ENCODE data around the gene MYO3A.

The MYO3A gene

DNA sequence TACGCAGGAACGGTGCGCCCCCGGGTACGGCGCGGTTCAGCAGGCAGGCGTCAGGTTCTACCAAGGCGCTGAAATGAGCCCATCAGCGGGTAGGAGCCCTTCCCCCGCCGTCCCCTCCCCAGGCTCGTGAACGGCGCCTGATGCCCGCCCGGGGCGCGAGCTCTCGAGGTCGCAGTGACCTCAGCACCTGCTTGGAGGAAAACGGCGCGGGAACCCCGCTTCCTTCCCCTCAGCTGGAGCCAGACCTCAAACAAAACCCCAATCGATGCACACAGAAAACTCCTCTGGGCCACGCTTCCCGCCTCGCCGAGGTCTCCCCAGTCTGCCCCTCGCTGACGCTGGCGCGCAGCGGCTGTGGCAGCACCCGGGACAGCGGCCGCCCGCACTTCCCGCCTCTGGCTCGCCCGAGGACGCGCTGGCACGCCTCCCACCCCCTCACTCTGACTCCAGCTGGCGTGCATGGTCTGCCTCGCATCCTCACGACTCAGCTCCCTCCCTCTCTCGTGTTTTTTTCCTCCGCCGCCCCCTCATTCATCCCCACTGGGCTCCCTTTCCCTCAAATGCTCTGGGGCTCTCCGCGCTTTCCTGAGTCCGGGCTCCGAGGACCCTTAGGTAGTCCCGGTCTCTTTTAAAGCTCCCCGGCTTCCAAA, 282.0 kb downstream of the MYO3A start:
- peaks cover 0 to 37% of the 10 kb centered on the region in 2 donors for H3K4me1 ChIP-seq (ENCODE audit: control insufficient read depth in 1 of 2, insufficient read depth in 2 of 2, low read length in 2 of 2)
- H3K36me3 ChIP-seq (ENCODE audit: control insufficient read depth in 1 of 2, insufficient read depth in 2 of 2, low read length in 2 of 2) = no peaks in the 10 kb centered on the region
- no peaks in the 10 kb centered on the region for H3K9me3 ChIP-seq (ENCODE audit: control insufficient read depth in 1 of 2, low read length in 2 of 2)
- H3K27me3 ChIP-seq (ENCODE audit: low read depth, low read length) = peaks cover 59% of the 10 kb centered on the region
- H3K4me3 ChIP-seq (ENCODE audit: low read depth in 1 of 2, low read length in 2 of 2) = peak overlapping the region in 1 of 2 donors; percentile 52
- no peak overlapping the region for H3K27ac ChIP-seq (ENCODE audit: low read length)

DNA sequence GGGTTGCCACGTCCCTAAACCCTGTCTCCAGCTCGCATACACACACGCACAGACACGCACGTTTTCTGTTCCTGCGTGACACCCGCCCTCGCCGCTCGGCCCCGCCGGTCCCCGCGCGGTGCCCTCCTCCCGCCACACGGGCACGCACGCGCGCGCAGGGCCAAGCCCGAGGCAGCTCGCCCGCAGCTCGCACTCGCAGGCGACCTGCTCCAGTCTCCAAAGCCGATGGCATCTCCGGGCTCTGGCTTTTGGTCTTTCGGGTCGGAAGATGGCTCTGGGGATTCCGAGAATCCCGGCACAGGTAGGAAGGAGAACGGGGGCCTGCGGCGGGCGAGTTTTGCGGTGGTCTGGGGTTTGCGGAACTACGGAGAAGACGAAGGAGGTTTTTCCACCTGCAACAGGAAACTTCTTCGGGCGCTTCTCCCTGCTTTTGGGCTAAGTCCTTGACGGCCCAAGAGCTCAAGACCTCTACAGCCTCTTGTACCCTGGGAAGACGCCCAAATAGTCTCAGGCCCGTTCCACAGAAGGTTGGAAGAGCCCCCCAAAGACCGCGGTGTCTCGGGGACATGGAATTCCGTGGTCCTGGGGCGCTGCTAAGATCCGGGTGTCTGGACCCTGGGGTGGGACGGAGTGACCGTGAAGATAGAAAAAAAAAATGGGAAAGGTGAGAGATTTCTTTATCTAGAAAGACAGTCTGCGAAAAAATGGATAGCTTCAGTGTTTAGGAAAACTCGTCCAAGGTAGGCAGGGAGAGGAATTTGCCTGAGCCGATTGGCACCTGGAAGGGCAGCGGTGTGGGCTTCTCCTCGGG, 282.8 kb downstream of the MYO3A start, which contains the start of gene GAD2:
GAD2 (plus strand) TSS at position 190 of the 811 bp plus-strand sequence; CDS start at position 226, 36 bp downstream.
- Histone ChIP-seq H3K36me3 (ENCODE audit: control insufficient read depth in 1 of 2, insufficient read depth in 2 of 2, low read length in 2 of 2) (no peaks in the 10 kb centered on the region), H3K9me3 (ENCODE audit: control insufficient read depth in 1 of 2, low read length in 2 of 2) (no peaks in the 10 kb centered on the region), H3K27me3 (ENCODE audit: low read depth, low read length) (peaks cover 58% of the 10 kb centered on the region), H3K4me1 (ENCODE audit: control insufficient read depth in 1 of 2, insufficient read depth in 2 of 2, low read length in 2 of 2) (peaks cover 0 to 37% of the 10 kb centered on the region in 2 donors), H3K27ac (ENCODE audit: low read length) (no peak within 1 kb of the TSS), H3K4me3 (ENCODE audit: low read depth in 1 of 2, low read length in 2 of 2) (peak within 1 kb of the TSS in 1 of 2 donors; percentile 52)

DNA sequence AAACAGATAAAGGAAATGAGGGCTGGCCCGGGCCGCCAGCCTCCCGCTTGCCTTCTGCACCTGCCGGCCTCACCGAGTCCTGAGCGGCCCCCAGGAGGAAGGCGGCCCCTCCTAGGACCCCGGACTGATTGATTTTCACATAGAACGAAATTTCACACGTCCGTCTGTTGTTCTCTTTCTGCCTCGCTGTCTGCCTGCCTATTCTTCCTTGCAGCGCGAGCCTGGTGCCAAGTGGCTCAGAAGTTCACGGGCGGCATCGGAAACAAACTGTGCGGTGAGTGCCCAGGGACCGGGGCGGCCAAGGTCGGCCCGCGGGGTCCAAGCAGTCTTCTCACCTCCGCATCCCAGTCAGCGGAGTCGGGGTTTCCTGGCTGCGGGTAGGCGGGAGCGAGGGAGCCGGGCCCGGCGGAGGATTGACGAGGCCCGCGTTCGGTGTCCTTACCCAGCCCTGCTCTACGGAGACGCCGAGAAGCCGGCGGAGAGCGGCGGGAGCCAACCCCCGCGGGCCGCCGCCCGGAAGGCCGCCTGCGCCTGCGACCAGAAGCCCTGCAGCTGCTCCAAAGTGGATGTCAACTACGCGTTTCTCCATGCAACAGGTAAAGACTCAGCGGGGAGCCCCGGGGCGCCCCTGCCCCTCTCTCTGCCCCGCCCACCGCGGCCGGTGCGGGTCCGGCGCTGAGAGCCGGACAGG, 283.5 kb downstream of the MYO3A start:
- peaks cover 0 to 34% of the 10 kb centered on the region in 2 donors for H3K4me1 ChIP-seq (ENCODE audit: control insufficient read depth in 1 of 2, insufficient read depth in 2 of 2, low read length in 2 of 2)
- H3K9me3 ChIP-seq (ENCODE audit: control insufficient read depth in 1 of 2, low read length in 2 of 2) = no peaks in the 10 kb centered on the region
- no peak overlapping the region for H3K27ac ChIP-seq (ENCODE audit: low read length)
- H3K27me3 ChIP-seq (ENCODE audit: low read depth, low read length) = peaks cover 55% of the 10 kb centered on the region
- H3K36me3 ChIP-seq (ENCODE audit: control insufficient read depth in 1 of 2, insufficient read depth in 2 of 2, low read length in 2 of 2) = no peaks in the 10 kb centered on the region
- peak overlapping the region in 1 of 2 donors; percentile 38 for H3K4me3 ChIP-seq (ENCODE audit: low read depth in 1 of 2, low read length in 2 of 2)

DNA sequence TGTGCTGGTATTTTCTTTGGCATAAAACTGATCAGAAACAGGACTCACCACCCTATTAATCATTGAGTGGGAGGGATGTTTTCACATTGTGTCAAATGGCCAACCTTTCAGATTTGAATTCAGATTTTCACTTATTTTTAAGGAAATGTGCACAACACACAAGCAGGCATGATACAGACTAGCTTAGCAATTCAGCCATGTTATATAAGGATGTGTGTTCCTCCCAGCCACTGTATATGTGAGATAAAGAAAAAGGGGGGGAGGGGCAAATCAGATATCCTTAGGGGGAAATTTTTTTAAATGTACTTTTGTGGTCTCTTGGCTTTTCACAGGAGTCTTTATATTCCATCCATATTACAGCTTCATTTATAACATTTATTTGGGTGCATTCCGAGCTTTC, 285.6 kb downstream of the MYO3A start:
- Histone ChIP-seq H3K27me3 (ENCODE audit: low read depth, low read length) (peaks cover 35% of the 10 kb centered on the region), H3K4me3 (ENCODE audit: low read depth in 1 of 2, low read length in 2 of 2) (no peak overlapping the region)

DNA sequence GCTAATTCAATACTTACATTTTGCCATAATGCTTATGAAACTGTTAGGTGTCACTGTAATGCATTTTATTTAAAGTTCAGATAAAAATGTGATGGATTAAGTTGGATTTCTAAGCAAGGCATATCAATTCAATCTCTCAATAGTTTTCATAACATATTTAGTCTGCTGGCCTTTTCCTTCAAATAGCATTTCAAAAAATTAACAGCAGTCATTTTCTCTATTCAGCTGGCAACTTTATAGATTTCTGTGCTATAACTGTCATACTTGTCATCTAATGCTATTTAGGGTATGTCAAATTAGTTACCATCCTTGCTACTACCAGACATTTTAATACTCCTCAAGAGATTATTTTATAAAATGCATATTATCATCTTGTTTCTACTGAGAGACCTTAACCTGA, 286.9 kb downstream of the MYO3A start:
- no peak overlapping the region for H3K27ac ChIP-seq (ENCODE audit: low read length)
- H3K36me3 ChIP-seq (ENCODE audit: control insufficient read depth in 1 of 2, insufficient read depth in 2 of 2, low read length in 2 of 2) = no peaks in the 10 kb centered on the region
- peaks cover 0 to 22% of the 10 kb centered on the region in 2 donors for H3K4me1 ChIP-seq (ENCODE audit: control insufficient read depth in 1 of 2, insufficient read depth in 2 of 2, low read length in 2 of 2)
- H3K4me3 ChIP-seq (ENCODE audit: low read depth in 1 of 2, low read length in 2 of 2) = no peak overlapping the region
- peaks cover 23% of the 10 kb centered on the region for H3K27me3 ChIP-seq (ENCODE audit: low read depth, low read length)
- no peaks in the 10 kb centered on the region for H3K9me3 ChIP-seq (ENCODE audit: control insufficient read depth in 1 of 2, low read length in 2 of 2)

More for the DNA sequence above, 285.6 kb downstream of the MYO3A start:
- H3K4me1 ChIP-seq (ENCODE audit: control insufficient read depth in 1 of 2, insufficient read depth in 2 of 2, low read length in 2 of 2) = peaks cover 0 to 34% of the 10 kb centered on the region in 2 donors
- no peaks in the 10 kb centered on the region for H3K9me3 ChIP-seq (ENCODE audit: control insufficient read depth in 1 of 2, low read length in 2 of 2)
- H3K27ac ChIP-seq (ENCODE audit: low read length) = no peak overlapping the region
- H3K36me3 ChIP-seq (ENCODE audit: control insufficient read depth in 1 of 2, insufficient read depth in 2 of 2, low read length in 2 of 2) = no peaks in the 10 kb centered on the region

DNA sequence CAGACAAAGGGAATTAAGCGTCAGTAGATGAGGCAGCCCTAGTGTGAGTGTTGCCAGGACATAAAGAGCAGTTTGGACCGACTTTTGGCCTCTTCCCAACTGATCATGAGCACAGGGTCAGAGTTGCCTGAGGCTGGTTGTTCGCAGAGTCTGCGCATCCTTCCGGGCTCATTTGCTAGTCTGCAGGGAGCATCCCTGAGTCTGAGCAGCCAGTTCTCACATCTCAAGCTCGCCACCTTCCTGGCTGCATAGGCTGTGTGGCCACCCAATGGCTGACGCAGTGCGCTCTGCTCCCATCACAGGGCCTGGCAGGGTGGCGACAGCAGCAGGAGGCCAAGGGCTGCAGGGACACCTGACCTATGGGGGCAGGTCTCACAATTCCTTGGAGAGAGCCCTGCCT, 287.5 kb downstream of the MYO3A start:
- H3K9me3 ChIP-seq (ENCODE audit: control insufficient read depth in 1 of 2, low read length in 2 of 2) = no peaks in the 10 kb centered on the region
- H3K36me3 ChIP-seq (ENCODE audit: control insufficient read depth in 1 of 2, insufficient read depth in 2 of 2, low read length in 2 of 2) = no peaks in the 10 kb centered on the region
- peaks cover 22% of the 10 kb centered on the region for H3K27me3 ChIP-seq (ENCODE audit: low read depth, low read length)
- no peak overlapping the region for H3K27ac ChIP-seq (ENCODE audit: low read length)
- H3K4me1 ChIP-seq (ENCODE audit: control insufficient read depth in 1 of 2, insufficient read depth in 2 of 2, low read length in 2 of 2) = peaks cover 0 to 16% of the 10 kb centered on the region in 2 donors
- H3K4me3 ChIP-seq (ENCODE audit: low read depth in 1 of 2, low read length in 2 of 2) = no peak overlapping the region

DNA sequence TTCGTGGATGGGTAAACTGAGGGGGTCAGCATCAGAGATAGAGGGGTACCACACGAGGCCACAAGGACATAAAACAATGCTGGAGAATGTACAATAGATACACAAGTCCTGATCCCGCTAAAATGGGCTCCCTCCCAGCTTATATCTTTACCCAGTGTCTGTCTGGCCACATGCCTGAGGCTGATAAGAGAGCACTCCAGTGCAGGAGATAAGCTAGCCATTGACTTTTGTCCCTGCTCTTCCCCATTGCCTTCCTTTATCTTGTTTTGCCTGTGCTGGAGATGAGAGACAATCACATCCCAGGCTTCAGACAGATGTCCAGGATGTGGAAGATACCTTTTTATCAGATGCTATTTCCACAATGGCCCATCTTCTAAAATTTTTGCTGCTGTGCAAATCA, 288.5 kb downstream of the MYO3A start:
- no peak overlapping the region for H3K27ac ChIP-seq (ENCODE audit: low read length)
- no peak overlapping the region for H3K4me3 ChIP-seq (ENCODE audit: low read depth in 1 of 2, low read length in 2 of 2)
- no peaks in the 10 kb centered on the region for H3K9me3 ChIP-seq (ENCODE audit: control insufficient read depth in 1 of 2, low read length in 2 of 2)
- peaks cover 0 to 7% of the 10 kb centered on the region in 2 donors for H3K4me1 ChIP-seq (ENCODE audit: control insufficient read depth in 1 of 2, insufficient read depth in 2 of 2, low read length in 2 of 2)
- H3K27me3 ChIP-seq (ENCODE audit: low read depth, low read length) = peaks cover 12% of the 10 kb centered on the region
- no peaks in the 10 kb centered on the region for H3K36me3 ChIP-seq (ENCODE audit: control insufficient read depth in 1 of 2, insufficient read depth in 2 of 2, low read length in 2 of 2)

DNA sequence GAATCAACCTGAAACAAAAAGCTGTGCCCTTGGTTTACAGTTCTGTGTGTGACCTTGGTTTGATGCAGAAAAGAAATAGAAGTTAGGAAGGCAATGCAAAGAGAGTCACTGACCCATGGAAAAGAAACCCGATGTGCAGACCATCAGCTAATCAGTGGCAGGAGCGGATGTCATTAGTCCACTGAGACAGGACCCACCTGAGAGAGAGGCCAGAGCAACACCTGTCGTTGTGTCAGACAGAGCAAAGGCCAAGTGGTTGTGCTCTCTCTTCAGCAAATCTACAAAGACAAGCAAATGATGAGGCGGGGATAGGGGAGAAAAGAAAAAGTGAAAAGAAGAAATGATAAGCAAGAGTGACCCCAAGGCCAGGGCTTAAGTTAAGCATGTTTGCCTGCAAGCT, 291.3 kb downstream of the MYO3A start:
- Histone ChIP-seq H3K4me1 (ENCODE audit: control insufficient read depth in 1 of 2, insufficient read depth in 2 of 2, low read length in 2 of 2) (no peaks in the 10 kb centered on the region), H3K4me3 (ENCODE audit: low read depth in 1 of 2, low read length in 2 of 2) (no peak overlapping the region), H3K36me3 (ENCODE audit: control insufficient read depth in 1 of 2, insufficient read depth in 2 of 2, low read length in 2 of 2) (no peaks in the 10 kb centered on the region), H3K9me3 (ENCODE audit: control insufficient read depth in 1 of 2, low read length in 2 of 2) (no peaks in the 10 kb centered on the region), H3K27ac (ENCODE audit: low read length) (no peak overlapping the region), H3K27me3 (ENCODE audit: low read depth, low read length) (peaks cover 4% of the 10 kb centered on the region)

DNA sequence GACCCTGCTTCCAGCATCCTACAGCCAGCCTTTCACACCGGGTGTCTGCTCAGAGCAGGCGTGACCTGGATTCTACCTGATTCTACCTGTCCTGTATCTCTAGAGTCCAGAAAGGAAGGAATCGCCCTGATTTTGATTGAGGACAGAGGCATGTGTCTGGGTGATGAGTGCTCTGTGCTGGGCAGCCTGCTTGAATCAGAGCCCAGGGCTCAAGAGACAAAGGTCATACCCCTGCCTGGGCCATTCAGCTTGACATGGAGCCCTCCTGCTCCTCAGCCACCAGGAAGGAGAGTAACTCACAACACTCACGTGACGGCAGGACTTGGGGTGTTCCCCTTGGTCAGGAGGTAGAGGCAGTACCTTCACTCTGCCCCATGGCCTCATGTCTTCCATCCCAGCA, 293.8 kb downstream of the MYO3A start:
- Histone ChIP-seq H3K36me3 (ENCODE audit: control insufficient read depth in 1 of 2, insufficient read depth in 2 of 2, low read length in 2 of 2) (no peaks in the 10 kb centered on the region), H3K27ac (ENCODE audit: low read length) (no peak overlapping the region), H3K4me1 (ENCODE audit: control insufficient read depth in 1 of 2, insufficient read depth in 2 of 2, low read length in 2 of 2) (no peaks in the 10 kb centered on the region), H3K4me3 (ENCODE audit: low read depth in 1 of 2, low read length in 2 of 2) (no peak overlapping the region), H3K9me3 (ENCODE audit: control insufficient read depth in 1 of 2, low read length in 2 of 2) (no peaks in the 10 kb centered on the region), H3K27me3 (ENCODE audit: low read depth, low read length) (no peaks in the 10 kb centered on the region)

DNA sequence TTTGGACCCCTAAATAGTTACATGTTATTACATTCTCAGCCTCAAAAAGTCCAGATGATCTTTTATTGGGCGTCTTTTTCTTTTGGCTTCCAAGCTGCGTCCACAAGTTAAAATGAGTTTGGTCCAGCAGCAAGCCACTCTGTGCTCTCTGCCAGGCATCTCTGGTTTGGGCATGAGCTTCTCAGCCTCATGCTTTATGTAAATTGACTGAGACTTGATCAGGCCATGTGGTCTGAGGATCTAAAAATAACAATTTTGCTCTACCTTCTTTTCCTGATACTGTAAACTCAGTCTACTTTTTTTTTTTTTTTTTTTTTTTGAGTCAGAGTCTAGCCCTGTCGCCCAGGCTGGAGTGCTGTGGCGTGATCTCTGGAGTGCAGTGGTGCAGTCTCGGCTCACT, 298.1 kb downstream of the MYO3A start:
- H3K36me3 ChIP-seq (ENCODE audit: control insufficient read depth in 1 of 2, insufficient read depth in 2 of 2, low read length in 2 of 2) = no peaks in the 10 kb centered on the region
- no peaks in the 10 kb centered on the region for H3K9me3 ChIP-seq (ENCODE audit: control insufficient read depth in 1 of 2, low read length in 2 of 2)
- no peaks in the 10 kb centered on the region for H3K27me3 ChIP-seq (ENCODE audit: low read depth, low read length)
- H3K27ac ChIP-seq (ENCODE audit: low read length) = no peak overlapping the region
- H3K4me3 ChIP-seq (ENCODE audit: low read depth in 1 of 2, low read length in 2 of 2) = no peak overlapping the region
- H3K4me1 ChIP-seq (ENCODE audit: control insufficient read depth in 1 of 2, insufficient read depth in 2 of 2, low read length in 2 of 2) = no peaks in the 10 kb centered on the region

DNA sequence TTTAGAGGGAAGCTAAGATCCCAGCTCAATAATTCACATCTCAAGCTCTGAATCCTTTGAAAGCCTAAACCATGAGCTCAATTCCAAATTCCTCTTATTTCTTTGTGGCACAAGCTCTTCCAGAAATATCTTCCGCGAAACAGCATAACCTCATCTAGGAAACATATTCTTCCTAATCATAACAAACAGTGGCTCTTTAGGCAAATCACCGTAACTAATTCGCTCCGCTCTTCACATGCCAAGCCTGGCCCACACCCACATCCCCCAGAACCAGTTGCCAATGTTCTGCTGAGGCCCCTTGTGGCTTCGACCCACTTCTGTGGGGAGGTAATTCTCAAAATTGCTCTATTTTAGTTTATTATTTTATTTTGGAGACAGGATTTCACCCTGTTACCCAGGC, 301.7 kb downstream of the MYO3A start:
- Histone ChIP-seq H3K4me3 (ENCODE audit: low read depth in 1 of 2, low read length in 2 of 2) (no peak overlapping the region), H3K27me3 (ENCODE audit: low read depth, low read length) (no peaks in the 10 kb centered on the region), H3K27ac (ENCODE audit: low read length) (no peak overlapping the region), H3K9me3 (ENCODE audit: control insufficient read depth in 1 of 2, low read length in 2 of 2) (no peaks in the 10 kb centered on the region), H3K36me3 (ENCODE audit: control insufficient read depth in 1 of 2, insufficient read depth in 2 of 2, low read length in 2 of 2) (no peaks in the 10 kb centered on the region), H3K4me1 (ENCODE audit: control insufficient read depth in 1 of 2, insufficient read depth in 2 of 2, low read length in 2 of 2) (no peaks in the 10 kb centered on the region)
